ENCODE results near the gene CD74.
A peak's percentile ranks its signal among the peaks of the same experiment; 100 is the strongest.

Gene CD74

DNA sequence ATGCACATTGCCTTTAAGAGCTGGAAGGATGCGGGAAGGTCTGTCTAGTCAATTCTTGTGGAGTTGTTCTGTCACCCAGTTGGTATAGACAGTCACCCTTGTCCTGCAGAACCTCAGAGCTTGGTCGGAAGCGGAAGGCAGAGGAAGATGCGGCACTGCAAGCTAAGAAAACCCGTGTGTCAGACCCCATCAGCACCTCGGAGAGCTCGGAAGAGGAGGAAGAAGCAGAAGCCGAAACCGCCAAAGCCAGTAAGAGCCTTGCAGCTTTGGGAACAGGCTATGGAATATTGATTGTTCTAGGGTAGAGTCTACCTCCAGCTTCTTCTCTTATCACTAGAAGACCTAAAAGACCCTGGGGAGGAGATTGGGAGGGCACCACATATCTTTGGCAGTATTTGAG is 48.7 kb downstream of the CD74 start:
- no peak for DNase-seq (ENCODE audit: low read depth in 2 of 2)

DNA sequence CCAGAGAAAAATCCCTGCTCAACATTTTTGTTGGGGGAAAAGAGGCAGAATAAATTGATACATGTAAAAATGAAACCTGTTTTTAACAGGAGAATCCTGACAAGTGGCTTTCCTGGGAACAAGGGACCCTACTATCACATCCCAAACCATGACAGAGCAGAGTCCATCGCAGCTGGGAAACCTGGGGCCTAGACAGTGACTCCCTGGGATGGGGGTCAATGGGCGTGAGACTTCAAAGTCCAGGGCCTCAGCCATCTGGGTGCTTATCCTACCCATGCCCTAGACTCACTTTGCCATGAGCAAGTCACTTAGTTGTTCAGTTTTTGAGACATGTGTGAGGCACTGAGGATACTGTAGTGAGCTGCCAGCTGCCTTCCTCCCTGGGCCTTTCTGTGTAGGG is 49.5 kb downstream of the CD74 start:
- no peak for DNase-seq (ENCODE audit: low read depth in 2 of 2)

DNA sequence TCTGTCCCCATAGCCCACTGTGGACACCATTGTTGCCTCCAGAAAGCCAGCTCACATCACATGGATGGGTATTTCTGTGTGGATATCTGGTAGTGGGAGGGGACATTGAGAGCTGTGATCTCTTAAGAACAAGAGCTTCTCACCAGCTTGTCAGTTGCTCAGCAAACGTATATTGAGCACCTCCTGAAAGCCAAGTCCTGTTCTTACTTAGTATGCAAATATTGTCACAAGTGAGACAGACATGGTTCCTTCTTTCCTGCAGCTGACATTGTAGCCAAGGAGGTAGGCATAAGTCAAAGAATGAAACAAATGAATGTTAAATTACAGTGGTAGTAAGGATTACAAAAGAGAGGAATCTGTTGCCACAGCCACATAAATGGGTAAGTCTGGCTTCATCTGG is 51.4 kb downstream of the CD74 start:
- no peak for DNase-seq (ENCODE audit: low read depth in 2 of 2)

DNA sequence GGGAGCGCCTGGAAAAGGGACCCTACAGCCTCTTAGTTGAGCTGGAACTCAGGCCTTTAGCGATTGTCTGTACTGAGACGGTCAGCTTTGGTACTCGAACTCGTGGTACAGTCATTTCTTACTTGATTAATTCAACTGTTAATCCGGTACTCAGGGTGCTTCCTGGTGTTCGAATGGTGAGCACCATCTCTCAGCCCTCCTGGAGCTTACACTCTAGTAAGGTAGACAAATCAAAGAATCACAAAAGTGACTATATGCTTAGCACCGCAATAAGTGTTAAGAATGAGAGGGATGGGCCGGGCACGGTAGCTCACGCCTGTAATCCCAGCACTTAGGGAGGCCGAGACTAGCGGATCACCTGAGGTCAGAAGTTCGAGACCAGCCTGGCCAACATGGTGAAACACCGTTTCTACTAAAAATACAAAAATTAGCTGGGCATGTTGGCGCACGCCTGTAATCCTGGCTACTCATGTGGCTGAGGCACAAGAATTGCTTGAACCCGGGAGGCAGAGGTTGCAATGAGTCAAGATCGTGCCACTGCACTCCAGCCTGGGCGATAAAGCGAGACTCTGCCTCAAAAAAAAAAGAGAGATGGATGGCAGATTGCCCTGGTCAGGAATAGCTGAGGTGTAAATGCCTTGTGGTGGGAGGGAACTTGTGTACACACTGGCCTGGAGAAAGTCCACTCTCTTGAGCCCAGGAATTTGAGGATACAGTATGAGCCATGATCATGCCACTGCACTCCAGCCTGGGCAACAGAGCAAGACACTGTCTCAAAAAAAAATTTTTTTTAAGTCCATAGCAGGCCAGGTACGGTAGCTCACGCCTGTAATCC is 54.2 kb downstream of the CD74 start:
- DNase-seq (ENCODE audit: low read depth in 2 of 2) = no peak

DNA sequence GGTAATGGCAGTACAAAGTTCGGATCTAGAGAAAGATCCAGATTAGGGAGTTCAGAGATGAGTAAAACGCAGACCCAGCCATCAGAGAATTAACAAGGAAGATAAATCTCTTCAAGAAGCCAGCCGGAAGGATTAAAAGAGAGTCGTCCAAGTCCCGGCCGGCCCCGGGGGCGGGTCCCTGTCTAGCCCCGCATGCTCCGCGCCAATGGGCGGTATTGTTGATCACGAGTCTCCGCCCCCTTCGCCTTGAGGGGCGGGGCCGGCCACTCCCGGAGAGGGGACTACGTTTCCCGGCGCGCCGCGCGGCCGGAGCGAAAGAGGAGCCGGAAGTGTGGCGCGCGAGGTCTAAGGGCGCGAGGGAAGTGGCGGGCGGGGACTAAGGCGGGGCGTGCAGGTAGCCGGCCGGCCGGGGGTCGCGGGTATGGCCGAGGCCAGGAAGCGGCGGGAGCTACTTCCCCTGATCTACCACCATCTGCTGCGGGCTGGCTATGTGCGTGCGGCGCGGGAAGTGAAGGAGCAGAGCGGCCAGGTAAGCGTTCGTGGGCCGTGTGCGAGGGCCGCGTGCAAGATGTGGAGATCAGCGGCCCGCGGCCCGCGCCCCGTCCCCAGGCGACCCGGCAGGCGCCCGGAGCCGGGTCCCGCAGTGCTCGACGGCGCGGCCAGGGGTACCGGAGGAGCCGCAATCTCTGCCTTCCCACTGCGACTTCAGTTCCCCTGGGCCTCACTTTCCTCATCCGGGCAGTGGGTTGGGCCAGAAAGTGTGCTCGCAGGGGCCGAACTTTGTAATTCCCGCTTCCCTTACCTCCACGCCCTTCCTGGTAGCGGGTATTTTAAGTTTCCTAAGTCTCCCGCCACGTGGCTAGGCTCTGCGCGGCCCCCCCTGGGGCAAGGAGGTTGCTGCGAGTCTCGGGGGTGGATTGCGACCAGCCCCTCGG is 55.1 kb downstream of the CD74 start, which contains the start of gene TCOF1:
TSS of gene TCOF1 (plus strand) at position 372 of the 935 bp plus-strand sequence. CDS start at position 422, 50 bp downstream.
- peak; percentile 97 for DNase-seq (ENCODE audit: low read depth in 2 of 2)

DNA sequence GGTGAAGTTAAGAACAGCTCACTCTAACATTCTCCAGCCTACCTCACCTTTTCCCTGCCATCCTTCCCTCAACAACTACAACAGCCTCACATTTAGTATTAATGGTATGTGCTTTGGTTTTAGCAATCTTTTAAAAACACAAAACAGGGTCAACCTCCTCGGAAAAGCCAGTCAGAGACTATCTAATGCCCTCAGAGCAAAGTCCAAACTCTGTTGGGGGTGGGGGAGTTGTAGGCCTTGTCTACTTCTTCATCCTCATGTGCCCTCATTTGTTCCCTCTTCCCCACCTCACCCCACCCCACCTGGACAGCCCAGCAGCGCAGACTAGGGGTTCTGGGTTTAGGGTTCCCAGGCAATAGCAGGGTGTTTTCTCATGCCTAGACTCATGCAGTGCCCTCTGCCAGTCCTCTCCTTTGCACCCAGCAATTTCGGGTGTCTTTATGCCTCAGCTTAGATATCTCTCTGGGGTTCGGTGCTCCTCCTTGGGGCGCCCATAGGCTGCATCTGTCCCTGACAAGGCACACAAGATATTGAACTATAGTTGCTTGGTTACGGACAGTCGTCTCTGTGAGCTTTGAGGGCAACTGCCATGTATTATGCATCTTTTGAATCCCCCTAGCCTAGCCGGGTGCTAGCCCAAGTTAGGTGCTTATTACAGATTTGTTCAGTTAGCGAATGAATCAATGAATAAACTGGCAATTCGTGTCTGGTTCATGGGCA is 56.0 kb downstream of the CD74 start:
- no peak for DNase-seq (ENCODE audit: low read depth in 2 of 2)

DNA sequence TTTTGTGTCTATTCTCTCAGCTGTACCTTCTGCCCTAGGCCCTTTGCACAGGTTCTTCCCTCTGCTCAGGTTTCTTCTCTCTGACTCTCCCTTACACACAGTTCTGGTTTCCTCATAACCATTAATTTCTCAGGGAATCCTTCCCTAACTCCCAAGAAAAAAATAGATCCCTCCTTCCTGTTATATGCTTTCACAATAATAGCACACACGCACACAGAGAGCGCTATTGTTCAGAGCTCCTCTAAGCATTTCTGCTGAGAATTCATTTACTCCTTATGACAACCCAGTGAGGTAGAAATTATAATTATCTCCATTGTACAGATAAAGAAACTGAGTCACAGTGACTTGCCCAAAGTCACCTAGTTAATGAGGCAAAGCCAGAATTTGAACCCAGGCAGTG is 56.9 kb downstream of the CD74 start:
- DNase-seq (ENCODE audit: low read depth in 2 of 2) = no peak

DNA sequence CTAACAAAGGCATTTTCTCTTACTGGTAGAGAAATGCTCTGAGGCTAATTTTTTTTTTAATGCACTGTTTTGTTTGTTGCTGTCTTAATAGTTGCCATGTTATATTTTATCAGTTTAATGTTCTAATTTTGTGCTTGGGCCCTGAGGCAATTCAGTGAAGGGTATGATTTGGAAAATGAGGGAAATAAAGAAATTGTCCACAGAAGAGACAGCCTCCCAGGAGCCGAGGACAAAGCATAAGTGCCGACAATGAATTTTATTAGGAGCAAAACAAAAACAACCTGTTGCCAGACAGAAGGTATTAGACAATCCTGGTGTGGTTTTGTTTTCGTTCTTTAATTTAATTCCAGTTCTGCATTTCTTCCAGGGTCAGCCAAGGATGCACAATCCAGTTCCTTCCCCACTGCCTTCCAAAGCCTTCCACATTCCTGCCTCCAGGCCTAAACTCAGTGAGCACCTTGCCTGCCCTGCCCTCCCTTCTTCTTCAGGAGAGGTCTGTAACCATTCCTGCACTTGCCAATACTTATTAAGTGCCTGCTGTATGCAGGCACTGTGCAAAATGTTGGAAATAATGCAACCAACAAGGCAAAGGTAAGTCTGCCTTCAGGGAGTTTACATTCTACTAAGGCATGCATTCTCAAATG is 59.6 kb downstream of the CD74 start:
- no peak for DNase-seq (ENCODE audit: low read depth in 2 of 2)

DNA sequence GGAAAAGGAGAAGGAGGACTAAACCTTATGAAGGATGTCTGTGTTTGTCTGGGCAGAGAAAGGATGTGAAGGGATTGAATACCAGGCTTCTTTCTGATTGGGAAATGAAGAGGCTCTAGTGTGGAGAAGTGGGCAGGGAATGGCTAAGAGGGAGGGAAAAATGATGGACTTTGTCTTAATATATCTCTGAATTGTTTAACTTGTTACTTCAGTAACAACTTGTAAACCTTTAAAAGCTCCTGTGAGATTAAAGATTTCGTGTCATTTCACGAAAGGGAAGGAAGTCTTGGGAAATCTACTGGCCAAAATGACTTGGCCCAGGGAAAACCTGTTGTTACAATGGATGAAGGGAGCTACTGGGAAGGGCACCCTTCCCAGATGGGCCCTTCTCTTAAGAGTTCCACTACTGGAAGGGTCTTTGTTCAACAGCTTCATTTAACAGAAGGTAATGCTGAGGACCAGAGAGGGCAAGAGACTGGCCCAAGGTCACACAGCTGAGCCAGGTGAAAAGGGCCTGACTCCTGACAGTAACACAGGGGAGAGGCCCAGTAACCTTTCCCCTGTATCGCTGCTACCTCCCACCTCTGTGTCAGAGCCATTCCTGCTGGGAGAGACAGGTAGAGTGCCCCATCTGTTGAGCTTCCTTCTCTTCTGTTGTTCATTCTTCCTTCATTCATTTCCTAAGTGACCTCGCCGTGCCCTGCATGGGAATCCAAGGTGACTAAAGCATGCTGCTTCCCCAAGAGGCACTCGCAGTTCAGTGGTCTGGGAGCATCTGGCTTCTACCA is 60.3 kb downstream of the CD74 start:
- DNase-seq (ENCODE audit: low read depth in 2 of 2) = no peak

All from stimulated activated CD8-positive, alpha-beta memory T cell treated with anti-CD3 and anti-CD28 coated beads, Interleukin-15, amount 100 ng/mL, for 48 hours (primary cell).